Ishikawa (cell line): ENCODE measurements around the gene COX17.

Experiments used
- CEBPB ChIP-seq: IDR thresholded peaks from 2 replicates; pipeline ENCODE4 v1.6.1; 2012
- CREB1 ChIP-seq: IDR thresholded peaks from 2 replicates; pipeline ENCODE4 v1.6.1; 2012; ENCODE audit warnings: low read depth
- EGR1 ChIP-seq: IDR thresholded peaks from 2 replicates; pipeline ENCODE4 v1.6.1; 2012
- EP300 ChIP-seq: IDR thresholded peaks from 2 replicates; pipeline ENCODE4 v1.6.1; 2012; ENCODE audit warnings: borderline replicate concordance
- FOXM1 ChIP-seq: IDR thresholded peaks from 2 replicates; pipeline ENCODE4 v1.6.1; 2012; ENCODE audit warnings: low read depth, borderline replicate concordance
- NFIC ChIP-seq: IDR thresholded peaks from 2 replicates; pipeline ENCODE4 v1.6.1; 2012
- RAD21 ChIP-seq: IDR thresholded peaks from 2 replicates; pipeline ENCODE4 v1.6.1; 2012; ENCODE audit warnings: low read depth
- TAF1 ChIP-seq: IDR thresholded peaks from 2 replicates; pipeline ENCODE4 v1.6.1; 2012; ENCODE audit warnings: low read depth, mild to moderate bottlenecking
- TCF12 ChIP-seq: IDR thresholded peaks from 2 replicates; pipeline ENCODE4 v1.6.1; 2012; ENCODE audit warnings: low read depth
- TEAD4 ChIP-seq: IDR thresholded peaks from 2 replicates; pipeline ENCODE4 v1.6.1; 2012
- YY1 ChIP-seq: IDR thresholded peaks from 2 replicates; pipeline ENCODE4 v1.6.1; 2012; ENCODE audit warnings: low read depth
- ZBTB7A ChIP-seq: IDR thresholded peaks from 2 replicates; pipeline ENCODE4 v1.6.1; 2012; ENCODE audit warnings: low read depth
- TF ChIP-seq, protein P1 (sequence below): IDR thresholded peaks from 2 replicates; pipeline ENCODE4 v1.6.1; 2012
- TF ChIP-seq, protein P2 (sequence below): IDR thresholded peaks from 2 replicates; pipeline ENCODE4 v1.6.1; 2012; ENCODE audit warnings: low read depth, mild to moderate bottlenecking
- TF ChIP-seq, protein P3 (sequence below): IDR thresholded peaks from 2 replicates; pipeline ENCODE4 v1.6.1; 2012

Gene COX17

DNA sequence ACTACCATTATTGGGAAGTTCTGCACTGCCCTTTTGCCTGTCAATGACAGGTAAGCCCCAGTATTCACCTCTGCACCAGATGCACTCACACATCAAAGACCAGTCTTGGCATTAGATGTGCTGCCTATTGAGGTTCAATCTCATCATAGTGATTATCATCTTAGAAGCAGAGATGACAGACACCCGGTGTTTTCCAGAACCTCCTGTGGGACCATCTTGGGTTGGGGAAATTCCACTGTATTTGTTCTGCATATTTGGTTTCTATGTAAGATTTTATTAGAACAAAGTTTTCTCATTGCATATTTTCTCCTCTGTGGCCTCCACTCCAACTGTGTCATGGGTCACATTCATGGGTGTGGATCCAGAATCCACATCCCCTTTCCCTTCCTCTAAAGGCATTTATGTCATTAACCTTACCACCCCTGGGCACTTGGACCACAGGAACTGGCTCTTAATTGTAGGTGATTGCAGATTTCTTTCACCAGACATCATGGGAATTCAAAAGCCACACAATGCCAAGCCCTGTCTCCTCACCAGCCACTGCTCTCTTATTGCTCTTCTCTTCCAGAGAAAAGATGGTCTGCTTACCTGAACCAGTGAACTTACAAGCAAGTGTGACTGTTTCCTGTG lies 48.3 kb downstream of the COX17 start:
- TF ChIP-seq TCF12: no peak
- TF ChIP-seq, protein P1, sequence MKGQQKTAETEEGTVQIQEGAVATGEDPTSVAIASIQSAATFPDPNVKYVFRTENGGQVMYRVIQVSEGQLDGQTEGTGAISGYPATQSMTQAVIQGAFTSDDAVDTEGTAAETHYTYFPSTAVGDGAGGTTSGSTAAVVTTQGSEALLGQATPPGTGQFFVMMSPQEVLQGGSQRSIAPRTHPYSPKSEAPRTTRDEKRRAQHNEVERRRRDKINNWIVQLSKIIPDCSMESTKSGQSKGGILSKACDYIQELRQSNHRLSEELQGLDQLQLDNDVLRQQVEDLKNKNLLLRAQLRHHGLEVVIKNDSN: no peak
- no peak for TF ChIP-seq YY1
- TF ChIP-seq CREB1: no peak
- TF ChIP-seq TAF1: no peak
- no peak for TF ChIP-seq FOXM1
- no peak for TF ChIP-seq EP300
- TF ChIP-seq, protein P2, sequence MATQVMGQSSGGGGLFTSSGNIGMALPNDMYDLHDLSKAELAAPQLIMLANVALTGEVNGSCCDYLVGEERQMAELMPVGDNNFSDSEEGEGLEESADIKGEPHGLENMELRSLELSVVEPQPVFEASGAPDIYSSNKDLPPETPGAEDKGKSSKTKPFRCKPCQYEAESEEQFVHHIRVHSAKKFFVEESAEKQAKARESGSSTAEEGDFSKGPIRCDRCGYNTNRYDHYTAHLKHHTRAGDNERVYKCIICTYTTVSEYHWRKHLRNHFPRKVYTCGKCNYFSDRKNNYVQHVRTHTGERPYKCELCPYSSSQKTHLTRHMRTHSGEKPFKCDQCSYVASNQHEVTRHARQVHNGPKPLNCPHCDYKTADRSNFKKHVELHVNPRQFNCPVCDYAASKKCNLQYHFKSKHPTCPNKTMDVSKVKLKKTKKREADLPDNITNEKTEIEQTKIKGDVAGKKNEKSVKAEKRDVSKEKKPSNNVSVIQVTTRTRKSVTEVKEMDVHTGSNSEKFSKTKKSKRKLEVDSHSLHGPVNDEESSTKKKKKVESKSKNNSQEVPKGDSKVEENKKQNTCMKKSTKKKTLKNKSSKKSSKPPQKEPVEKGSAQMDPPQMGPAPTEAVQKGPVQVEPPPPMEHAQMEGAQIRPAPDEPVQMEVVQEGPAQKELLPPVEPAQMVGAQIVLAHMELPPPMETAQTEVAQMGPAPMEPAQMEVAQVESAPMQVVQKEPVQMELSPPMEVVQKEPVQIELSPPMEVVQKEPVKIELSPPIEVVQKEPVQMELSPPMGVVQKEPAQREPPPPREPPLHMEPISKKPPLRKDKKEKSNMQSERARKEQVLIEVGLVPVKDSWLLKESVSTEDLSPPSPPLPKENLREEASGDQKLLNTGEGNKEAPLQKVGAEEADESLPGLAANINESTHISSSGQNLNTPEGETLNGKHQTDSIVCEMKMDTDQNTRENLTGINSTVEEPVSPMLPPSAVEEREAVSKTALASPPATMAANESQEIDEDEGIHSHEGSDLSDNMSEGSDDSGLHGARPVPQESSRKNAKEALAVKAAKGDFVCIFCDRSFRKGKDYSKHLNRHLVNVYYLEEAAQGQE: no peak
- no peak for TF ChIP-seq CEBPB
- TF ChIP-seq EGR1: no peak
- TF ChIP-seq, protein P3, sequence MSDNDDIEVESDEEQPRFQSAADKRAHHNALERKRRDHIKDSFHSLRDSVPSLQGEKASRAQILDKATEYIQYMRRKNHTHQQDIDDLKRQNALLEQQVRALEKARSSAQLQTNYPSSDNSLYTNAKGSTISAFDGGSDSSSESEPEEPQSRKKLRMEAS: no peak
- TF ChIP-seq NFIC: no peak

DNA sequence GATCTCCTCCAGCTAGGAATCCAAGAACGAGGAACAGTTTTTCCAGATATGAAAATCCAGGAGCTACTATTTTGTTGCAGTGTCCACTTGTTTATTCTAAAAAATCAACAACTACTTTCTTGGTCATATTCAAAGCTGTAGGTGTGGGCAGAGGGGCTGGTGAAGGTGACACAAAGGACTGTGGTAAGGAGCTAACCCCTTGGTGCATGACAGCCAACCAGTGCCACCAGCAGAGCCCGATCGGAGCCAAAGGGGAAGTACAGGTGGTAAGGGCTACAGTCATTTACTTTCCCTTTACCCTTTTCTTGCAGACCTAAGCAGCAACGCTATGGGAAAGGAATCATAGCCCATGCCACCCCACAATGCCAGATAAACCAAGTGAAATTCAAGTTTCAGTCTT lies 48.8 kb downstream of the COX17 start:
- TF ChIP-seq TAF1 (no peak), CEBPB (no peak), CREB1 (no peak), TEAD4 (no peak), NFIC (no peak), TCF12 (no peak), RAD21 (no peak), YY1 (no peak), EP300 (no peak), ZBTB7A (no peak), EGR1 (no peak), FOXM1 (no peak)
- TF ChIP-seq, protein P2: no peak
- TF ChIP-seq, protein P3: no peak
- TF ChIP-seq, protein P1: no peak

DNA sequence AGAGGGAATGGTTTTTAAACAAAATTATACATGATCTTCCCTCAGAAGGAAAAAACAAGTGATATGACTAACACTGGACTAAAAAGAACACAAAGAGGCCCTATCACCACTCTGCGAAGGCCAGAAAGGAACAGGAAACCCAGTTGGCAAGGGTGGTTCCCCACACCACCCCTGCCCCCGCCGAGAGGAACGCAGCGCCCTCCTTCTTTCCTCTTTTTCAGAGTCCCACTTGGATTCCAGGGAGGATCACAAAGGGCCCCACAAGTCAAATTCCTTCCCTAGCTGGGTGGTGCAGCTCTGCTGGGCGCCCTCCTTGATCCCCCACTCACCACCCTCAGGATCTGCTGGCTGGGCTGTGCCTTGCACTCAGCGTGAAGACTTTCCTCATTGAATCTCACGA lies 49.7 kb downstream of the COX17 start:
- TF ChIP-seq TEAD4 (no peak), CREB1 (no peak), YY1 (no peak)

DNA sequence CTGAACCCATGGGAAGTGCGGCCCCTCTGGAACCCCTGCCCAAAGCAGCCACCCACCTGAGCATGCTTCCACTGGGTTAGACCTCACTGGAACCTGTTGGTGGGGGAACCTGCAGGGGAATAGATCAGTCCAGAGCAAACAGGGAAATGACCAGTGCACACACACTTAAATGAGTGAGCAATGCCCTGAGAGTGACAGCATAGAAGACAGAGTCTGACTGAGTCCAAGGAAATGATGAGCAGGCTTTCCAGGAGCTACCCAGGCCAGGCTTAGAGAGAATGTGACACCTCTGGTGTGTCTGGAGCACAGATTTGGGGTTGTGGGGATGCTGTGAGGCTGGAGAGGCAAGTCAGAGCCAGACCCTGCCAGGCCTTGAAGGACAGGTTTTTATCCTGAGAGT lies 51.0 kb downstream of the COX17 start:
- TF ChIP-seq EGR1 (no peak), RAD21 (no peak), FOXM1 (no peak), CREB1 (no peak), NFIC (no peak), CEBPB (no peak), TCF12 (no peak), TEAD4 (no peak), ZBTB7A (no peak), YY1 (no peak), EP300 (no peak), TAF1 (no peak)
- TF ChIP-seq, protein P2: no peak
- TF ChIP-seq, protein P1: no peak
- TF ChIP-seq, protein P3: no peak
